Measurements from ENCODE around the gene TMEM273. TPM values are rescaled to one million over a fixed set of nuclear protein-coding genes. Genes with fewer than 3 reads are reported as not detected.
A peak's percentile ranks its signal among the peaks of the same experiment; 100 is the strongest.

The TMEM273 gene
- total RNA-seq, 4 donors from 2014 or later: 2.7 to 16.2 (median 10.2) TPM

DNA sequence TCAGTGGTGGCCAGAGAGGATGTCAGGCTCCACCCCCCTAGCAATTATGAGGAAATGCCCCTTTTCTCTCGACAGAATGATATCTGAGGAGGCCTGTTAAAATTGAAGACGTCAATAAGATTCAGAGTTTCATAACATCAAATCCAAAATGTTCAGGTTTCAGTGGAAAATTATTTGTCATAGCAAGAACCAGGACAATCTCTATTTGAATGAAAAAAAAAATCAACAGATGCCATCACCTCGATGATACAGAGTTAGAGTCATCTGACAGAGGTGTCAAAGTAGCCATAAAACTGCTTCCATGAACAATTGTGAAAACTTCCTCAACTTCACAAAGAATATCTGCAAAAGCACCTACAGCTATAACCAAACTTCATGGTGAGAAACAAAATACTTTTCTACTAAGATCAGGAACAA lies 7.7 kb downstream of the TMEM273 start:
- Histone ChIP-seq H3K36me3 (no peaks in the 10 kb centered on the region), H3K4me1 (peaks cover 0 to 16% (median 11%) of the 10 kb centered on the region in 4 donors), H3K4me3 (no peak overlapping the region), H3K9me3 (no peaks in the 10 kb centered on the region), H3K27ac (peak overlapping the region in 1 of 4 donors; percentile 35), H3K27me3 (no peaks in the 10 kb centered on the region)
- no peak for DNase-seq
- TF ChIP-seq, protein P1, sequence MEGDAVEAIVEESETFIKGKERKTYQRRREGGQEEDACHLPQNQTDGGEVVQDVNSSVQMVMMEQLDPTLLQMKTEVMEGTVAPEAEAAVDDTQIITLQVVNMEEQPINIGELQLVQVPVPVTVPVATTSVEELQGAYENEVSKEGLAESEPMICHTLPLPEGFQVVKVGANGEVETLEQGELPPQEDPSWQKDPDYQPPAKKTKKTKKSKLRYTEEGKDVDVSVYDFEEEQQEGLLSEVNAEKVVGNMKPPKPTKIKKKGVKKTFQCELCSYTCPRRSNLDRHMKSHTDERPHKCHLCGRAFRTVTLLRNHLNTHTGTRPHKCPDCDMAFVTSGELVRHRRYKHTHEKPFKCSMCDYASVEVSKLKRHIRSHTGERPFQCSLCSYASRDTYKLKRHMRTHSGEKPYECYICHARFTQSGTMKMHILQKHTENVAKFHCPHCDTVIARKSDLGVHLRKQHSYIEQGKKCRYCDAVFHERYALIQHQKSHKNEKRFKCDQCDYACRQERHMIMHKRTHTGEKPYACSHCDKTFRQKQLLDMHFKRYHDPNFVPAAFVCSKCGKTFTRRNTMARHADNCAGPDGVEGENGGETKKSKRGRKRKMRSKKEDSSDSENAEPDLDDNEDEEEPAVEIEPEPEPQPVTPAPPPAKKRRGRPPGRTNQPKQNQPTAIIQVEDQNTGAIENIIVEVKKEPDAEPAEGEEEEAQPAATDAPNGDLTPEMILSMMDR (IDR thresholded peaks at IDR 0.05): no peak
- TF ChIP-seq POLR2A (IDR thresholded peaks at IDR 0.05): no peak

DNA sequence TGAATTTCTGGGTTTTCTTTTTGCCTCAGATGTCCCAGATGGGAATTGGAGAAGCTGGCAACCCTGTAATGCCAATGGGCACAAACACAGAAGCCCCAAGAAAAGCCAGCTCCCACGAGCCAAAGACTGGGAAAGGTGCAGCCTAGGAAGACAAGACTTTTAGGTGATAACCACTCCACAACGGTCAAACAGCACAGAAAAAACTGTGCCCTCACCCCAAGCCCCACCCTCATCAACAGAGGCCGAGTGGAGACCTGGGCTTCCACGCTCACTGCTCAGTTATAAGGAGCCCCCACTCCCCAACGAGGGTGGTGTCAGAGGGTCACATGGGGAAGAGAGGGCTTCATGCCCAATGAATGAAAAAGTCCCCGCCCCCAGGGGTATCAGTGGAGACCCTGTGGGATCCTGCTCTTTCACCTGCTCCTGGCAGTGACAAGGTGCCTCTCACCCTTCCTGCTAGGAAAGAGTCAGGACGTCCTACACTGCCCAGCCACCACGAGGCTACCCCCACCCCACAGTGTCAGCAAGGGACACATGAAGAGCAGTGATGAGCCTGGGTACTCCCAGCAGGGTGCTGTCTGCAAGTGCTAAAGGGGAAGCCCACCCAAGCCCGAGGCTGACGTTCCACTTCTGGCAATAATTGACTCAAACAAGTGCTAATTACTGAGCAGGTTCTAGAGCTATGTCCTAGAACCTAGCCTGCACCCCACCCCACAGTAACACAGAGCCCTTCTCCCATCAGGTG lies 8.3 kb downstream of the TMEM273 start:
- Histone ChIP-seq H3K27ac (peak overlapping the region in 1 of 4 donors; percentile 35), H3K4me3 (no peak overlapping the region), H3K9me3 (no peaks in the 10 kb centered on the region), H3K4me1 (peaks cover 0 to 16% (median 11%) of the 10 kb centered on the region in 4 donors), H3K27me3 (no peaks in the 10 kb centered on the region), H3K36me3 (no peaks in the 10 kb centered on the region)
- DNase-seq: peak in 1 of 3 donors; percentile 52
- TF ChIP-seq, protein P1 (IDR thresholded peaks at IDR 0.05): no peak
- TF ChIP-seq POLR2A (IDR thresholded peaks at IDR 0.05): no peak

DNA sequence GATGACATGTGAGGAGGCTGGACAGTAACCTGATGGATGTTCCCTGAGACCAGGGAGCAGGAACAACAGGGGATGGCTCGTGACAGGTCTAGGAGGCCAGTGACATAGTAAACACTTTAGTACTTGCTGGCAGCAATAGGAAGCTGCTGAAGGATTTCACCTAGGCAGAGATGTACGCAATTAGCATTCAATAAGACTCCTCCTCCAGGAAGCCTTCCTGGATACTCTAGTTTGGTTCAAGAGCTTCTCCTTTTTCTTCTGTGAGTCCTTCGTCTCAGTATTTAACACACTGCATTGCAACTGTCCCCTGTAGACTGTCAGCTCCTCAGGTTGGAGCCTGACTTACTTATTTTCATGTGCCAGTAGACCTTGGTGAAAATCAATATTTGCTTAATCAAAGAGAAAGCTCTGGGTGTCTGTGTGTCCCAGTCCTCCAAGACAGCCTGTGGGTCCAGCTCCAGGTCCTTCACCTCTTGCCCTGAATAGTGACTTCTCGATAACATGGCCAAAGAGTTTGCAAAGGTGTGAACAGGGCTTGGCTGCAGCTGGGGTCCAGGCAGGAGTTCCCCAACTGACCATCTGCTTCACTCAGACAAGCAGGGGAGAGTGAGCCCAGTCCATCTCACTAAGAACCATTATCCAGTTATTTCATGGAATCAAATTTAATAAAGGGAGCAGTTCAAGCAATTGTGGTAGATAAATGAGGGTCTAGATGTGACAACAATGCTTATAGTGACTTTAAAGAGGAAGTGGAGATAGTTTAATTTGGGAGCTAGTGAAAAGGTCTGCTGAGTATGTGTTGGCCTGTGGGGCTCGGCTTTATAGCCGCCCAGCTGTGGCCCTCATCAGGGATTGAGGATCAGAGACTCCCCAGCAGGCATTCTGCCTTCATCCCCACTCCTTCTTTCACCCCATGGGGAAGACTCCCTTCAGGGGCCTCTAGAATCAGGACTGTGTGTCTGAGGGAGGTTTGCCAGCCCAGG lies 9.4 kb downstream of the TMEM273 start:
- Histone ChIP-seq H3K27me3 (no peaks in the 10 kb centered on the region), H3K4me1 (peaks cover 0 to 23% (median 13%) of the 10 kb centered on the region in 4 donors), H3K36me3 (no peaks in the 10 kb centered on the region), H3K9me3 (no peaks in the 10 kb centered on the region), H3K4me3 (no peak overlapping the region), H3K27ac (peak overlapping the region in 1 of 4 donors; percentile 35)
- no peak for DNase-seq
- no peak for TF ChIP-seq POLR2A (IDR thresholded peaks at IDR 0.05)
- TF ChIP-seq, protein P1 (IDR thresholded peaks at IDR 0.05): no peak

DNA sequence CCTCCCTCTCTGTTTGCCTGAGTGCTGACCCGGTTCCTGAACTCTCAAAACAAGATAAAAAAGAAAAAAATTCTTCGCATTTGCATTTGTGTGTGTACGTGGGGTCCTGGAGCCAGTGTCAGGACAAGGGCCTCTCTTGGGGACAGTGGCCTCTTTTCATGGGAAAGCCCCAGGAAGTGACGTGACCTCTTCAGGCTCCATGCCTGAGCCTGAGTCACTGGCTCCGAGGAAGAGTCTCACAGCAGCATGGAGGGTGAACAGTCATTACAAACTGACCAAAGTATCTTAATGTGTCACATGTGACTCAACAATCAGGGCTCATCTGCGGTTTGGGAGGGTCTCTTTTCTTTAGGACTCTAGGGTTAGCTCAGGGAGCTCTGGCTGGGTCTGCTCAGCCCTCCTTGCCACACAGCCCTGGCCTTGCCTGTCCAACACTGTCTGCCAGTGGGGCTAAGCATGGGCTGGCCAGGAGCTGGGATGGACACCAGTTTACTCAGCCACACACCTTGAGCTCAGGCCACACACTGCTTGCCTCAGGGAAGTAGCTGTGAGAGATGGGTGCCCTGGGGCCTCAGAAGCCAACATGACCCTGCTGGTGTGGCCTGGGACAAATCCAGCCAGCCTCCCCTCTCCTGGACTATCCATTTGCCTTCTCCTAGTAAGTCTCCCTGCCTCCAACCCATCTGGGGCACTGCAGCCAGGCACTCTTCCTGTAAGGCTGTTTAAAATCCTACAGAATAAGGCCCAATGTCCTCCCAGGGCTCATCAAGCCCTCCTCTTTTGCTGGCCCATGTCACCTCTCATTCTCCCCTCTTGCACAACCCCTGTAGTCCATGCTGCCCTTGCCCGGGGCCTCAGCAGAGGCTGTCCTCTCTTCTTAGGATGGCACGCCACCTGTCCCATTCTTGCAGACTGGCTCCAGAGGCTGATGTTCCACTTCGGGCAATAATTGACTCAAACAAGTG lies 10.5 kb downstream of the TMEM273 start:
- H3K36me3 ChIP-seq: no peaks in the 10 kb centered on the region
- no peak overlapping the region for H3K4me3 ChIP-seq
- peak in 1 of 3 donors; percentile 44 for DNase-seq
- TF ChIP-seq, protein P1 (IDR thresholded peaks at IDR 0.05): no peak
- no peak for TF ChIP-seq POLR2A (IDR thresholded peaks at IDR 0.05)
- H3K27ac ChIP-seq: peak overlapping the region in 3 of 4 donors; percentile 43 to 59 (median 52)
- H3K9me3 ChIP-seq: no peaks in the 10 kb centered on the region
- H3K27me3 ChIP-seq: no peaks in the 10 kb centered on the region
- peaks cover 0 to 27% (median 13%) of the 10 kb centered on the region in 4 donors for H3K4me1 ChIP-seq
